DOHH2 (cell line): Measurements from ENCODE around the gene TANC1.

ENCODE experiments used
- H3F3A ChIP-seq: fragments of 200-600 bp; sonication (generic), shearing (Covaris generic); 2 replicates; pipeline ENCODE4 v1.6.0; 2016; ENCODE audit warnings: antibody characterized with exemption, mild to moderate bottlenecking; ENCODE audit not compliant: control insufficient read depth, insufficient read depth
- H3K27ac ChIP-seq: fragments of 200-600 bp; sonication (generic); 2 replicates; pipeline ENCODE4 v1.5.1; 2014; ENCODE audit warnings: low read depth, mild to moderate bottlenecking, low read length, moderate library complexity
- H3K27me3 ChIP-seq: fragments of 200-600 bp; sonication (generic); 2 replicates; pipeline ENCODE4 v1.6.1; 2014; ENCODE audit warnings: mild to moderate bottlenecking, low read length, mixed read lengths; ENCODE audit not compliant: control insufficient read depth
- H3K36me3 ChIP-seq: fragments of 200-600 bp; sonication (generic); 2 replicates; pipeline ENCODE4 v1.6.1; 2014; ENCODE audit warnings: mild to moderate bottlenecking, low read length, moderate library complexity, mixed read lengths; ENCODE audit not compliant: control insufficient read depth
- H3K4me1 ChIP-seq: fragments of 200-600 bp; sonication (generic); 2 replicates; pipeline ENCODE4 v1.6.1; 2014; ENCODE audit warnings: mild to moderate bottlenecking, low read length, mixed read lengths; ENCODE audit not compliant: control insufficient read depth
- H3K4me2 ChIP-seq: fragments of 200-600 bp; sonication (generic); 2 replicates; pipeline ENCODE4 v1.6.0; 2014; ENCODE audit warnings: mild to moderate bottlenecking, low read length, moderate library complexity
- H3K4me3 ChIP-seq: fragments of 200-600 bp; sonication (generic); 2 replicates; pipeline ENCODE4 v1.5.1; 2014; ENCODE audit warnings: mild to moderate bottlenecking, low read length, mixed read lengths
- H3K79me2 ChIP-seq: fragments of 200-600 bp; sonication (generic); 2 replicates; pipeline ENCODE4 v1.6.1; 2014; ENCODE audit warnings: mild to moderate bottlenecking, low read length, mixed read lengths; ENCODE audit not compliant: control insufficient read depth
- H3K9me2 ChIP-seq: fragments of 200-600 bp; sonication (generic); replicated peaks from 2 replicates; pipeline ENCODE4 v1.6.1; 2014; ENCODE audit warnings: mild to moderate bottlenecking, low read length, mixed read lengths; ENCODE audit not compliant: control insufficient read depth
- H3K9me3 ChIP-seq: fragments of 200-600 bp; sonication (generic); 2 replicates; pipeline ENCODE4 v1.6.1; 2014; ENCODE audit warnings: antibody characterized with exemption, low read length, mixed read lengths; ENCODE audit not compliant: control insufficient read depth, insufficient read depth
- H4K20me1 ChIP-seq: fragments of 200-600 bp; sonication (generic); 2 replicates; pipeline ENCODE4 v1.6.0; 2014; ENCODE audit warnings: low read depth, mild to moderate bottlenecking, antibody characterized with exemption, low read length, moderate library complexity; ENCODE audit not compliant: control insufficient read depth, insufficient read depth
- CTCF ChIP-seq: fragments of 200-600 bp; sonication (generic); IDR thresholded peaks from one replicate; pipeline ENCODE4 v1.5.1; 2014; ENCODE audit warnings: antibody characterized with exemption, mild to moderate bottlenecking, low read depth, low read length; ENCODE audit not compliant: poor library complexity, severe bottlenecking
- EZH2phosphoT487 ChIP-seq: fragments of 200-600 bp; sonication (generic); IDR thresholded peaks from 2 replicates; pipeline ENCODE4 v1.6.1; 2017; ENCODE audit warnings: borderline replicate concordance, mild to moderate bottlenecking, antibody characterized with exemption, low read length, moderate library complexity, mixed read lengths

Gene TANC1

DNA sequence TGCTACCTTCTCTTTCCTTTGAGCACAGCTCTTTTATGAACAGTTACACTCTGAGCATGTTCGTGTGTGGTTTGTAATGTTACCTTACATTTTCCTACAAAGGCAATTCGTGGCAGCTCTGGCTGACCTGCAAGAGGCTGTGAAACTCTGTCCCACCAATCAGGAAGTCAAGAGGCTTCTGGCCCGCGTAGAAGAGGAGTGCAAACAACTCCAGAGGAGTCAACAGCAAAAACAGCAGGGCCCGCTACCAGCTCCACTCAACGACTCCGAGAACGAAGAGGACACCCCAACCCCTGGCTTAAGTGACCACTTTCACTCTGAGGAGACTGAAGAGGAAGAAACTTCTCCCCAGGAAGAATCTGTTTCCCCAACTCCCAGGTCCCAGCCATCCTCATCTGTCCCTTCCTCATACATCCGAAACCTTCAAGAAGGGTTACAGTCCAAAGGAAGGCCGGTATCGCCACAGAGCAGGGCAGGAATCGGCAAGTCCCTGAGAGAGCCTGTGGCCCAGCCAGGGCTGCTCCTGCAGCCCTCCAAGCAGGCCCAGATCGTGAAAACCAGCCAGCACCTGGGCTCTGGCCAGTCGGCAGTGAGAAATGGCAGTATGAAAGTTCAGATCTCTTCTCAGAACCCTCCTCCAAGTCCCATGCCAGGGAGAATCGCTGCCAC, 261.2 kb downstream of the TANC1 start:
- H3K9me2 ChIP-seq = no peaks in the 10 kb centered on the region
- no peaks in the 10 kb centered on the region for H3K36me3 ChIP-seq
- TF ChIP-seq CTCF (no peak), EZH2phosphoT487 (no peak)
- no peak overlapping the region for H3K4me3 ChIP-seq
- no peak overlapping the region for H3K4me2 ChIP-seq
- no peaks in the 10 kb centered on the region for H3K27me3 ChIP-seq
- H3K4me1 ChIP-seq = no peaks in the 10 kb centered on the region
- no peaks in the 10 kb centered on the region for H3F3A ChIP-seq
- no peaks in the 10 kb centered on the region for H3K9me3 ChIP-seq
- no peaks in the 10 kb centered on the region for H3K79me2 ChIP-seq
- no peaks in the 10 kb centered on the region for H4K20me1 ChIP-seq
- no peak overlapping the region for H3K27ac ChIP-seq

DNA sequence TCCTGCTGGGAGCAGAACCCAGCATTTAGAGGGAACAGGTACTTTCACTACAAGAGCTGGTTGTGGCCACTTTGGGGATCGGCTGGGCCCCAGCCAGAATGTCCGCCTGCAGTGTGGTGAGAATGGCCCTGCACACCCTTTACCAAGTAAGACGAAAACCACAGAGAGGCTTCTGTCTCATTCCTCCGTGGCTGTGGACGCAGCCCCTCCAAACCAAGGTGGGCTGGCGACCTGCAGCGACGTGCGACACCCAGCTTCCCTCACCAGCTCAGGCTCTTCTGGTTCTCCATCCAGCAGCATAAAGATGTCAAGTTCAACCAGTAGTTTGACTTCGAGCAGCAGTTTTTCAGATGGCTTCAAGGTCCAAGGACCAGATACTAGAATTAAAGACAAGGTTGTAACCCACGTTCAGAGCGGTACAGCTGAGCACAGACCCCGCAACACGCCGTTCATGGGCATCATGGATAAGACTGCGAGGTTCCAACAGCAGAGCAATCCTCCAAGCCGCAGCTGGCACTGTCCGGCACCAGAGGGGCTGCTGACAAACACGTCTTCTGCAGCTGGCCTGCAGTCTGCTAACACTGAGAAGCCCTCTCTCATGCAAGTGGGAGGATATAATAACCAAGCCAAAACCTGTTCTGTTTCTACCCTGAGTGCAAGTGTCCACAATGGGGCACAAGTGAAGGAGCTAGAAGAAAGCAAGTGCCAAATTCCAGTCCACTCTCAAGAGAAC, 261.9 kb downstream of the TANC1 start:
- Histone ChIP-seq H3K36me3 (no peaks in the 10 kb centered on the region), H3K4me1 (no peaks in the 10 kb centered on the region), H3F3A (no peaks in the 10 kb centered on the region), H3K9me2 (no peaks in the 10 kb centered on the region), H3K4me3 (no peak overlapping the region), H3K27ac (no peak overlapping the region), H3K4me2 (no peak overlapping the region), H3K27me3 (no peaks in the 10 kb centered on the region), H3K9me3 (no peaks in the 10 kb centered on the region), H4K20me1 (no peaks in the 10 kb centered on the region), H3K79me2 (no peaks in the 10 kb centered on the region)
- TF ChIP-seq EZH2phosphoT487 (no peak), CTCF (no peak)

DNA sequence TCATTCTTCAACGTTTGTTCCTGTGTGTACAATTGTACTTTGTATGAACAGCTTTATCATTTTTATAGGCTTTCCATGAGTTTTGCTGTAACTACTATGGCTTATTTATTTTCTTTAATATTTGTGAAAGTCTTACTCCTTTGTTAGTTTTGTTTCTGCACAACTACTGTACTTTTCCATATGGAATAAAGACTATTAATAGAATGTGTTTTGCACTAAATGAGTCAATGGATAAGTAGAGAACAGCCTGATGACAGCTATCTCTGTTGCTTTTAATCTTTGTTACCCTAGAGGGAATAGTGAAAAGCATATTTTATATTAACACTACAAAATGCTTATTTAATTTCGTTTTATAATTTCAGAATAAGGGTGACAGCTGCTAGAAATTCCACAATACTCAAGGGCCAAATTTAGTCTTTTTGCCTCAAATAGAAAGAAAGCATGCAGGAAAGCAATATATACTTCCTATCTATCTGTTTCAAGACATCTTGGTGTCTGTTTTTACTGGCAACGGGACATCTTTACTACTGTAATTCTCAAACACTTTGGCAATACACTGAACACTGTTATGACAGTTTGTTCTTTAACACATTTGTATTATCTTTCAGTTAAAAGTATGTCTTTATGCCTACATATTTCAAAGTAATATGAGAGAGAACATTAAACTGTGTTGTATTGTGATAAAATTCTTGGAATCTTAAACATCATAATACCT, 264.2 kb downstream of the TANC1 start:
- no peaks in the 10 kb centered on the region for H3K79me2 ChIP-seq
- H3K27me3 ChIP-seq = no peaks in the 10 kb centered on the region
- H3K4me1 ChIP-seq = no peaks in the 10 kb centered on the region
- no peak overlapping the region for H3K4me2 ChIP-seq
- TF ChIP-seq EZH2phosphoT487 = no peak
- no peaks in the 10 kb centered on the region for H3K36me3 ChIP-seq
- H3K27ac ChIP-seq = no peak overlapping the region
- no peaks in the 10 kb centered on the region for H3F3A ChIP-seq
- H4K20me1 ChIP-seq = no peaks in the 10 kb centered on the region
- no peak overlapping the region for H3K4me3 ChIP-seq
- H3K9me3 ChIP-seq = no peaks in the 10 kb centered on the region
- no peaks in the 10 kb centered on the region for H3K9me2 ChIP-seq
